ENCODE results near the gene TMEM143.

GRCh38 chr19:48301886-48302599, 61.7 kb downstream of the TMEM143 start:
- TF ChIP-seq POLR2A (IDR thresholded peaks at IDR 0.05), result no peak
- TF ChIP-seq CTCF (IDR thresholded peaks at IDR 0.05), result no peak
